SJCRH30 (cell line): ENCODE measurements around the gene LDLRAD1. TPM values are rescaled to one million over a fixed set of nuclear protein-coding genes. Genes with fewer than 3 reads are reported as not detected.
"Not testable (repeated sequence)": the region's sequence is repeated elsewhere in the genome, so short reads cannot be mapped to it uniquely, and the experiment has no call there.

ENCODE experiments used
- DNase-seq, 2 experiments: peaks; one replicate each; pipeline ENCODE4 v3.0.0-alpha.2; 2015 to 2020
- H3K27ac ChIP-seq: fragments of 250-450 bp; sonication (Bioruptor Pico); 2 replicates; pipeline ENCODE4 v1.5.1; 2020; ENCODE audit warnings: mild to moderate bottlenecking, moderate library complexity
- H3K27me3 ChIP-seq: fragments of 250-450 bp; sonication (Bioruptor Pico); 2 replicates; pipeline ENCODE4 v1.5.1; 2020; ENCODE audit warnings: mild to moderate bottlenecking, moderate library complexity
- H3K36me3 ChIP-seq: fragments of 250-450 bp; sonication (Bioruptor Pico); 2 replicates; pipeline ENCODE4 v1.5.1; 2020; ENCODE audit warnings: mild to moderate bottlenecking, moderate library complexity
- H3K4me1 ChIP-seq: fragments of 250-450 bp; sonication (Bioruptor Pico); 2 replicates; pipeline ENCODE4 v1.5.1; 2020; ENCODE audit warnings: mild to moderate bottlenecking, moderate library complexity
- H3K4me3 ChIP-seq: fragments of 250-450 bp; sonication (Bioruptor Pico); 2 replicates; pipeline ENCODE4 v1.5.1; 2020; ENCODE audit warnings: mild to moderate bottlenecking, moderate library complexity
- H3K9me3 ChIP-seq: fragments of 250-450 bp; sonication (Bioruptor Pico); replicated peaks from 2 replicates; pipeline ENCODE4 v1.5.1; 2020; ENCODE audit warnings: mild to moderate bottlenecking, moderate library complexity
- total RNA-seq: library from RNA; depleted of rRNA; stranded (reverse); fragments of >200 nt; shearing (Covaris generic); gene quantifications from 2 replicates; pipeline ENCODE4 v1.2.3, GENCODE V29; 2014

LDLRAD1 gene
- total RNA-seq, 1 experiment from 2014 or later = not detected

GRCh38 chr1:54028306-54029251 lies 10.6 kb upstream of the LDLRAD1 start:
- no peaks in the 10 kb centered on the region for H3K27me3 ChIP-seq
- no peaks in the 10 kb centered on the region for H3K9me3 ChIP-seq
- H3K36me3 ChIP-seq = peaks cover 20% of the 10 kb centered on the region
- no peak overlapping the region for H3K27ac ChIP-seq
- DNase-seq = no peak
- H3K4me1 ChIP-seq = no peaks in the 10 kb centered on the region
- H3K4me3 ChIP-seq = no peak overlapping the region

GRCh38 chr1:54027848-54028247 lies 9.9 kb upstream of the LDLRAD1 start:
- no peak for DNase-seq
- Histone ChIP-seq H3K4me1 (no peaks in the 10 kb centered on the region), H3K27me3 (no peaks in the 10 kb centered on the region), H3K4me3 (no peak overlapping the region), H3K9me3 (no peaks in the 10 kb centered on the region), H3K36me3 (peaks cover 19% of the 10 kb centered on the region), H3K27ac (no peak overlapping the region)

- H3K4me1 ChIP-seq, H3K27me3 ChIP-seq, H3K4me3 ChIP-seq, H3K36me3 ChIP-seq, H3K9me3 ChIP-seq, H3K27ac ChIP-seq, DNase-seq: not testable (repeated sequence)
These were observed 6.8 kb upstream of the LDLRAD1 start for GRCh38 chr1:54024811-54025210.

DNA sequence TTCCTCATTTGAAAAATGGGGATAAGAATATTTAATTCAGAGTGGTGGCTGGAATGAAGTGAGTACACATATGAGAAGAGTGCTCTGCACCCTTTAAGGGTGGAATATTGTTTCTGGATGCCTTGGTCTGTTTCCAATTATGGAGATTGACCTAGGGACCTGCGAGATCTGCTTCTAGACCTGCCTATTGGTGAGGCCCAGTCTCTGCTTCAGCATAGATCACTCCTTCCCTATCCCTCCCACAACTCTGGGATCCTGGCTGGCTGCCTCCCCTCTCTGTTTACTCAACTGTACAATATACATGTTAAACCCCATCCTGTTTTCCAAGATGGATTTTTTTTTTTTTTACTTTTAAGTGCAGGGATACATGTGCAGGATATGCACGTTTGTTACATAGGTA lies 6.4 kb upstream of the LDLRAD1 start:
- H3K4me1 ChIP-seq = no peaks in the 10 kb centered on the region
- H3K9me3 ChIP-seq = no peaks in the 10 kb centered on the region
- no peaks in the 10 kb centered on the region for H3K27me3 ChIP-seq
- H3K4me3 ChIP-seq = no peak overlapping the region
- DNase-seq = no peak
- no peaks in the 10 kb centered on the region for H3K36me3 ChIP-seq
- no peak overlapping the region for H3K27ac ChIP-seq

- H3K4me1 ChIP-seq, H3K9me3 ChIP-seq, H3K4me3 ChIP-seq, H3K27ac ChIP-seq, H3K36me3 ChIP-seq, H3K27me3 ChIP-seq: not testable (repeated sequence)
- DNase-seq = peak in 1 of 2 experiments; percentile 19
These were observed 1.7 kb upstream of the LDLRAD1 start for GRCh38 chr1:54019562-54020176.

GRCh38 chr1:54018635-54019034 lies 649 bp upstream of the LDLRAD1 start:
- DNase-seq = no peak
- H3K9me3 ChIP-seq = no peaks in the 10 kb centered on the region
- no peak overlapping the region for H3K4me3 ChIP-seq
- H3K27me3 ChIP-seq = no peaks in the 10 kb centered on the region
- H3K4me1 ChIP-seq = no peaks in the 10 kb centered on the region
- no peaks in the 10 kb centered on the region for H3K36me3 ChIP-seq
- no peak overlapping the region for H3K27ac ChIP-seq

- H3K9me3 ChIP-seq = no peaks in the 10 kb centered on the region
- no peaks in the 10 kb centered on the region for H3K36me3 ChIP-seq
- no peak overlapping the region for H3K27ac ChIP-seq
- peak in 1 of 2 experiments; percentile 16 for DNase-seq
- H3K4me3 ChIP-seq = no peak overlapping the region
- H3K27me3 ChIP-seq = no peaks in the 10 kb centered on the region
- no peaks in the 10 kb centered on the region for H3K4me1 ChIP-seq
These were observed 1.4 kb downstream of the LDLRAD1 start for GRCh38 chr1:54016343-54017282.

GRCh38 chr1:54014009-54014629 lies 3.9 kb downstream of the LDLRAD1 start:
- DNase-seq = no peak
- H3K36me3 ChIP-seq = no peaks in the 10 kb centered on the region
- H3K4me1 ChIP-seq = no peaks in the 10 kb centered on the region
- H3K4me3 ChIP-seq = no peak overlapping the region
- H3K9me3 ChIP-seq = no peaks in the 10 kb centered on the region
- no peaks in the 10 kb centered on the region for H3K27me3 ChIP-seq
- H3K27ac ChIP-seq = no peak overlapping the region

DNA sequence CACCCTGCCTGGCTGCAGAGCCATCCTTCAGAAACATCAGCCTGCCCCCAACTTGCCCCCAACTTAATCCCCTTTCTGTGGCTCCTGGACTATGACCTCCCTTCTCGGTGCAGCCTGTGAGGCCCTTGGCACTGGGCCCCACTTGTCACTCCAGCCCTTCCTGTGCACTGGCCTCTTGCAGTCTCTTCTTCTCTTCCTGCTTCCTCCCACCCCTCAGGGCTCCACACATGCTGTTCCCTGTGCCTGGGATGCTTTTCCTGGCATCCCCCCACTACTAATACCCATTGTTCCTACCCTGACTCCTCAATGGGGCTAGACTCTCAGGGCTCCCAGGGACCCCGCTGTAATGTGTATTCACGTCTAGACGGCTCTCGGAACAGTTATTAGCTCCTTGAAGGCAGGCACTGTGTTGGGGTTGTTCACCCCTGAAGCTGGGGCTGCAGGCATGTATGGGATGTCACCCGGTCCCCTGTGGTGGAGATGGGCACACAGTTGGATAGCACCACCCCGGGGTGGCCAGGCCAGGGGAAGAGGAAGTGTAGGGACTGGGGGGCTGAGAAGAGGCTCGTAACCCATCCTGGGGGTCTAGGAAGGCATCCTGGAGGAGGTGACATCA lies 4.5 kb downstream of the LDLRAD1 start:
- DNase-seq = no peak
- no peaks in the 10 kb centered on the region for H3K27me3 ChIP-seq
- no peaks in the 10 kb centered on the region for H3K9me3 ChIP-seq
- H3K27ac ChIP-seq = no peak overlapping the region
- H3K4me1 ChIP-seq = no peaks in the 10 kb centered on the region
- H3K4me3 ChIP-seq = no peak overlapping the region
- no peaks in the 10 kb centered on the region for H3K36me3 ChIP-seq

DNA sequence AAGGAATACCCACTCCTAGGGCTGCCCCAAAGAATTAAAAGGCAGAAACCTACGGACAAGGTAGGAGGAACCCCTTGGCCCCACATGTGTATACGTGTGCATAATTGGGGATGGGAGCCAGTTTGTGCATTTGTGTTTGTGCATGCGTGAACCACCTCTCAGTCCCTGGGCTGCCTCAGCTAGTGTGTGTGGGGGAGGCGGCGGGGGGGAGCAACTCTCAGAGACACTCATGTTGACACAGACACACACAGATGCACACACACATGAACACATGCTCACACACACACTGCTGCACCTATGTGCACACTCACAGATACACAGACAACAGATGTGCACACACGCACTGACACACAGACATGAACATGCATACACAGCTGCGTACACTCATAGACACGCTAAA lies 5.1 kb downstream of the LDLRAD1 start:
- Histone ChIP-seq H3K27ac (no peak overlapping the region), H3K27me3 (no peaks in the 10 kb centered on the region), H3K4me1 (no peaks in the 10 kb centered on the region), H3K36me3 (no peaks in the 10 kb centered on the region), H3K9me3 (no peaks in the 10 kb centered on the region), H3K4me3 (no peak overlapping the region)
- DNase-seq = no peak

DNA sequence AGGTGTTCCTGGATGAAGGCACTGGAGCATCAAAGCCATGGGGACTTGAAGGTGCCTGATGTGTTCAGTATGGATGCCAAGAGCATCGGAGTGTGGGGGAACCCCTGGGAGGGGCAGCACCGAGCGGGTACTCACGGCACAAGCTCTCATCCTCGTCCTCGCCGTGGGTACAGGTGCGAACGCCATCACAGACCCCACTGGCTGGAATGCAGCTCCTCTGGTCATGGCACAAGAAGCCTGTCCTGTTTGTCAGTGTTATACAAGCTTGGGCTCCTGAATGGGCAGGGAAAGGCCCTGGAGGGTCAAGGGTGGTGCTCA lies 6.0 kb downstream of the LDLRAD1 start:
- Histone ChIP-seq H3K27me3 (no peaks in the 10 kb centered on the region), H3K4me3 (no peak overlapping the region), H3K27ac (no peak overlapping the region), H3K36me3 (no peaks in the 10 kb centered on the region), H3K9me3 (no peaks in the 10 kb centered on the region), H3K4me1 (no peaks in the 10 kb centered on the region)
- DNase-seq = no peak

GRCh38 chr1:54011316-54012007 lies 6.5 kb downstream of the LDLRAD1 start:
- Histone ChIP-seq H3K4me1 (no peaks in the 10 kb centered on the region), H3K36me3 (no peaks in the 10 kb centered on the region), H3K27me3 (no peaks in the 10 kb centered on the region), H3K9me3 (no peaks in the 10 kb centered on the region), H3K27ac (no peak overlapping the region), H3K4me3 (no peak overlapping the region)
- DNase-seq = no peak

- Histone ChIP-seq H3K36me3 (no peaks in the 10 kb centered on the region), H3K27ac (no peak overlapping the region), H3K4me3 (no peak overlapping the region), H3K4me1 (no peaks in the 10 kb centered on the region), H3K27me3 (no peaks in the 10 kb centered on the region), H3K9me3 (no peaks in the 10 kb centered on the region)
- no peak for DNase-seq
These were observed 7.4 kb downstream of the LDLRAD1 start for GRCh38 chr1:54010415-54011117.
